ENCODE results near the gene PPFIBP2.

Gene PPFIBP2

GRCh38 chr11:7621554-7621953, 107.8 kb downstream of the PPFIBP2 start:
- TF ChIP-seq SNAI2 (CRISPR knock-in tag; IDR thresholded peaks at IDR 0.05) = no peak
- no peak for TF ChIP-seq PPARA (CRISPR knock-in tag; IDR thresholded peaks at IDR 0.05; ENCODE audit: borderline replicate concordance)
- no peak for TF ChIP-seq TCF4 (CRISPR knock-in tag; IDR thresholded peaks at IDR 0.05; ENCODE audit: borderline replicate concordance)
- no peak for TF ChIP-seq ZFP3 (CRISPR knock-in tag; IDR thresholded peaks at IDR 0.05)
- no peak for TF ChIP-seq ESRRG (CRISPR knock-in tag; IDR thresholded peaks at IDR 0.05)
- TF ChIP-seq ISL1 (CRISPR knock-in tag; IDR thresholded peaks at IDR 0.05) = no peak
- no peak for TF ChIP-seq PATZ1 (CRISPR knock-in tag; IDR thresholded peaks at IDR 0.05; ENCODE audit: borderline replicate concordance)
- no peak for TF ChIP-seq OSR1 (CRISPR knock-in tag; IDR thresholded peaks at IDR 0.05)
- TF ChIP-seq ARNTL (CRISPR knock-in tag; IDR thresholded peaks at IDR 0.05; ENCODE audit: borderline replicate concordance, low read depth) = no peak
- no peak for TF ChIP-seq ZC3H10 (CRISPR knock-in tag; IDR thresholded peaks at IDR 0.05)

GRCh38 chr11:7622721-7623120, 108.9 kb downstream of the PPFIBP2 start:
- no peak for ATAC-seq
- TF ChIP-seq CSRNP3 (CRISPR knock-in tag; IDR thresholded peaks at IDR 0.05) (no peak), PPARA (CRISPR knock-in tag; IDR thresholded peaks at IDR 0.05; ENCODE audit: borderline replicate concordance) (no peak), POU6F1 (CRISPR knock-in tag; IDR thresholded peaks at IDR 0.05; ENCODE audit: borderline replicate concordance, low read depth) (no peak), TCF4 (CRISPR knock-in tag; IDR thresholded peaks at IDR 0.05; ENCODE audit: borderline replicate concordance) (no peak), TSHZ2 (CRISPR knock-in tag; IDR thresholded peaks at IDR 0.05) (no peak), RARB (CRISPR knock-in tag; IDR thresholded peaks at IDR 0.05) (no peak), TOX (CRISPR knock-in tag; IDR thresholded peaks at IDR 0.05; ENCODE audit: borderline replicate concordance) (no peak), ZNF8 (CRISPR knock-in tag; IDR thresholded peaks at IDR 0.05) (no peak), ISL1 (CRISPR knock-in tag; IDR thresholded peaks at IDR 0.05) (no peak), OSR1 (CRISPR knock-in tag; IDR thresholded peaks at IDR 0.05) (no peak), ZC3H10 (CRISPR knock-in tag; IDR thresholded peaks at IDR 0.05) (no peak), CREB5 (CRISPR knock-in tag; IDR thresholded peaks at IDR 0.05; ENCODE audit: low read depth) (no peak), ESRRG (CRISPR knock-in tag; IDR thresholded peaks at IDR 0.05) (no peak), ZNF70 (CRISPR knock-in tag; IDR thresholded peaks at IDR 0.05) (no peak), GLIS3 (CRISPR knock-in tag; IDR thresholded peaks at IDR 0.05) (no peak), PATZ1 (CRISPR knock-in tag; IDR thresholded peaks at IDR 0.05; ENCODE audit: borderline replicate concordance) (no peak), CSDC2 (CRISPR knock-in tag; IDR thresholded peaks at IDR 0.05) (no peak), ZNF565 (CRISPR knock-in tag; conservative IDR thresholded peaks at IDR 0.05; ENCODE audit: low read depth) (no peak), ZFP3 (CRISPR knock-in tag; IDR thresholded peaks at IDR 0.05) (no peak)

More at GRCh38 chr11:7621554-7621953, 107.8 kb downstream of the PPFIBP2 start:
- ATAC-seq = no peak

Data from SK-N-SH treated with all-trans-retinoic acid at 6 μM for 48 hours (cell line).